ENCODE measurements around the gene COLEC11.

GRCh38 chr2:3587432-3587831, 7.5 kb upstream of the COLEC11 start:
- TF ChIP-seq NFE2L1 (CRISPR knock-in tag; IDR thresholded peaks at IDR 0.05) (no peak), MAX (CRISPR knock-in tag; IDR thresholded peaks at IDR 0.05) (no peak), NR3C1 (CRISPR knock-in tag; conservative IDR thresholded peaks at IDR 0.05; ENCODE audit: low read depth) (no peak), ERG (CRISPR knock-in tag; IDR thresholded peaks at IDR 0.05) (no peak), IRF1 (CRISPR knock-in tag; IDR thresholded peaks at IDR 0.05) (no peak), TEAD4 (CRISPR knock-in tag; IDR thresholded peaks at IDR 0.05) (no peak), NR2C2 (CRISPR knock-in tag; IDR thresholded peaks at IDR 0.05) (no peak), FOXP1 (CRISPR knock-in tag; IDR thresholded peaks at IDR 0.05; ENCODE audit: borderline replicate concordance) (no peak), CREB1 (CRISPR knock-in tag; IDR thresholded peaks at IDR 0.05) (no peak), HMGXB4 (CRISPR knock-in tag; IDR thresholded peaks at IDR 0.05) (no peak)
- TF ChIP-seq, protein P1, sequence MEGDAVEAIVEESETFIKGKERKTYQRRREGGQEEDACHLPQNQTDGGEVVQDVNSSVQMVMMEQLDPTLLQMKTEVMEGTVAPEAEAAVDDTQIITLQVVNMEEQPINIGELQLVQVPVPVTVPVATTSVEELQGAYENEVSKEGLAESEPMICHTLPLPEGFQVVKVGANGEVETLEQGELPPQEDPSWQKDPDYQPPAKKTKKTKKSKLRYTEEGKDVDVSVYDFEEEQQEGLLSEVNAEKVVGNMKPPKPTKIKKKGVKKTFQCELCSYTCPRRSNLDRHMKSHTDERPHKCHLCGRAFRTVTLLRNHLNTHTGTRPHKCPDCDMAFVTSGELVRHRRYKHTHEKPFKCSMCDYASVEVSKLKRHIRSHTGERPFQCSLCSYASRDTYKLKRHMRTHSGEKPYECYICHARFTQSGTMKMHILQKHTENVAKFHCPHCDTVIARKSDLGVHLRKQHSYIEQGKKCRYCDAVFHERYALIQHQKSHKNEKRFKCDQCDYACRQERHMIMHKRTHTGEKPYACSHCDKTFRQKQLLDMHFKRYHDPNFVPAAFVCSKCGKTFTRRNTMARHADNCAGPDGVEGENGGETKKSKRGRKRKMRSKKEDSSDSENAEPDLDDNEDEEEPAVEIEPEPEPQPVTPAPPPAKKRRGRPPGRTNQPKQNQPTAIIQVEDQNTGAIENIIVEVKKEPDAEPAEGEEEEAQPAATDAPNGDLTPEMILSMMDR (IDR thresholded peaks at IDR 0.05), result no peak
